MCF 10A (cell line): Measurements from ENCODE around the gene PIEZO2. TPM values are rescaled to one million over a fixed set of nuclear protein-coding genes. Genes with fewer than 3 reads are reported as not detected.
A peak's percentile ranks its signal among the peaks of the same experiment; 100 is the strongest.

Experiments used
- BruUV-seq: library from RNA; stranded (reverse); fragments of 400-500 nt; replicated peaks from 2 replicates; lab custom pipeline; 2021; lab: Mats Ljungman, UMichigan
- CTCF ChIA-PET: fragments of 300-600 bp; sonication (Branson Sonifier 250); formaldehyde crosslinking; extraction: SDS; loops from one replicate; lab custom pipeline; 2021; ENCODE audit warnings: antibody characterized with exemption, inconsistent platforms; lab: Yijun Ruan, JAX
- POLR2A ChIA-PET: fragments of 300-600, 350-650 bp; sonication (Branson Sonifier 250); formaldehyde crosslinking; extraction: SDS; loops from one replicate; lab custom pipeline; 2020; ENCODE audit warnings: antibody characterized with exemption, inconsistent platforms; lab: Yijun Ruan, JAX
- DNase-seq: peaks from one replicate; pipeline ENCODE4 v3.0.0-alpha.2; 2018; ENCODE audit not compliant: unreplicated experiment
- H3K27ac Mint-ChIP-seq: one replicate; pipeline ENCODE4 v1.8.0; 2022; ENCODE audit warnings: mild to moderate bottlenecking, low read depth, mixed read lengths; ENCODE audit not compliant: unreplicated experiment
- H3K27me3 Mint-ChIP-seq: one replicate; pipeline ENCODE4 v1.8.0; 2022; ENCODE audit warnings: mixed read lengths; ENCODE audit not compliant: insufficient read depth, unreplicated experiment
- H3K36me3 Mint-ChIP-seq: one replicate; pipeline ENCODE4 v1.8.0; 2022; ENCODE audit warnings: mild to moderate bottlenecking, moderate library complexity, mixed read lengths; ENCODE audit not compliant: insufficient read depth, unreplicated experiment
- H3K4me1 Mint-ChIP-seq: one replicate; pipeline ENCODE4 v1.8.0; 2022; ENCODE audit warnings: mixed read lengths; ENCODE audit not compliant: insufficient read depth, unreplicated experiment
- H3K4me3 Mint-ChIP-seq: one replicate; pipeline ENCODE4 v1.8.0; 2022; ENCODE audit warnings: mild to moderate bottlenecking, moderate library complexity, mixed read lengths; ENCODE audit not compliant: unreplicated experiment
- H3K9me3 Mint-ChIP-seq: one replicate; pipeline ENCODE4 v1.8.0; 2022; ENCODE audit warnings: mixed read lengths; ENCODE audit not compliant: unreplicated experiment
- CTCF ChIP-seq: fragments of 200-600 bp; IDR thresholded peaks from one replicate; pipeline ENCODE4 v1.8.0; 2022; ENCODE audit warnings: antibody characterized with exemption, mild to moderate bottlenecking; ENCODE audit not compliant: unreplicated experiment
- intact Hi-C: fragments of 100-400 bp; cut with micrococcal nuclease; formaldehyde crosslinking; loops from 2 replicates; pipeline ENCODE4 v1.14.1; 2022
- total RNA-seq: library from RNA; stranded (reverse); gene quantifications from 2 replicates; pipeline ENCODE4 v1.2.3, GENCODE V29; 2022

The PIEZO2 gene
- total RNA-seq, 1 experiment from 2014 or later: 0.49 TPM

DNA sequence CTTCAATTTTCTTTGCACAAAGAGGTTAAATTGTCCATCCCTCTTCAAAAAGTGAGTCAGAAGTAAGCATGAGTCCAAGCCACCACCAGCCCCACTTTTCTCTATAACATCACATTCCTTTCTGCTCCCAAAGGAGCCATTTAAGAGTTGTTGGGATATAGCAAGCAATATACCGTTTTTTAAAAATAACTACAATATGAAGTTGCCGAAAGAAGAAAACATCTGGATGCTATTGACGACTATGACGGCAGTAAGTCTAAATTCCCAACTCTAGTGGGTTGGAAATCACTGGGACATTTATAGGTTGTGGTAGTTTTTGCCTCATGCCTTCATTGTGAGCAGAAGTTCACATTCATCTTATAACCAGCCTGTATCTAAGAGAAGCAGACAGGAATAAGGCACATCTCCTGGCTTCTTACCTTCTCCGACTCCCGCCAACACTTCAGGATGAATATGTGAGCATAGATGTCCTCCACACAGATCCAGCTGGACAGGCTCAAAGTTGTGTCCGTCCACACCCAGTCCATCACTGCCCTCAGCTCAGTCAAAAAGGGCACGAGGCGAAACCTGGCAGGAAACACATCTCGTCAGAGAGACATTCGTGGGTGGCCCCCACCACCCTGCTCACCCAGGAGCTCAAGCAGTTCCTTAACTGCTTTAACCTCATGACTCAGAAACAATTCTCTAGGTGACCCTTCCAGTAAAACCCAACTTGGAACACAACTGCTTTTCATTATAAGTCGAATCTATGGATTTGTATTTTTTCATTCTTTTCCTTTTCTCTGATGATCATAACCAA is 459.9 kb downstream of the PIEZO2 start:
- BruUV-seq: no TSS peak
- POLR2A ChIA-PET: no interaction called here
- no peaks in the 10 kb centered on the region for H3K27me3 Mint-ChIP-seq
- H3K9me3 Mint-ChIP-seq: no peaks in the 10 kb centered on the region
- DNase-seq: no peak
- intact Hi-C loops: no loop called here
- CTCF ChIA-PET: interaction anchor here (1.1 kb wide), 1 partner anchor 126 kb away, joined by 3 read pairs; no protein-coding TSS in a partner anchor
- H3K4me1 Mint-ChIP-seq: peaks cover 24% of the 10 kb centered on the region
- H3K4me3 Mint-ChIP-seq: no peak overlapping the region
- H3K27ac Mint-ChIP-seq: peak overlapping the region; percentile 36
- H3K36me3 Mint-ChIP-seq: peaks cover 9% of the 10 kb centered on the region
- TF ChIP-seq CTCF: no peak

- DNase-seq: no peak
- POLR2A ChIA-PET: no interaction called here
- no peak overlapping the region for H3K4me3 Mint-ChIP-seq
- CTCF ChIA-PET: interaction anchor here (0.6 to 1.0 kb wide), 2 partner anchors 104 to 129 kb away, joined by 3 to 4 read pairs; no protein-coding TSS in a partner anchor
- H3K9me3 Mint-ChIP-seq: no peaks in the 10 kb centered on the region
- H3K36me3 Mint-ChIP-seq: peaks cover 9% of the 10 kb centered on the region
- intact Hi-C loops: no loop called here
- no peaks in the 10 kb centered on the region for H3K27me3 Mint-ChIP-seq
- H3K4me1 Mint-ChIP-seq: peaks cover 24% of the 10 kb centered on the region
- BruUV-seq: no TSS peak
- no peak for TF ChIP-seq CTCF
- H3K27ac Mint-ChIP-seq: no peak overlapping the region
Observed at GRCh38 chr18:10688766-10689165, 460.6 kb downstream of the PIEZO2 start.

- Mint-ChIP-seq H3K27ac (peak overlapping the region; percentile 37), H3K36me3 (peaks cover 9% of the 10 kb centered on the region), H3K4me3 (no peak overlapping the region), H3K9me3 (no peaks in the 10 kb centered on the region), H3K4me1 (peaks cover 19% of the 10 kb centered on the region), H3K27me3 (no peaks in the 10 kb centered on the region)
- DNase-seq: peak; percentile 60
- no peak for TF ChIP-seq CTCF
- POLR2A ChIA-PET: no interaction called here
- intact Hi-C loops: no loop called here
- CTCF ChIA-PET: interaction anchor here (0.9 kb wide), 1 partner anchor 124 kb away, joined by 4 read pairs; no protein-coding TSS in a partner anchor
- BruUV-seq: no TSS peak
Observed at GRCh38 chr18:10687161-10687925, 462.0 kb downstream of the PIEZO2 start.

- Mint-ChIP-seq H3K27ac (no peak overlapping the region), H3K9me3 (no peaks in the 10 kb centered on the region), H3K4me3 (no peak overlapping the region), H3K4me1 (peaks cover 21% of the 10 kb centered on the region), H3K27me3 (no peaks in the 10 kb centered on the region), H3K36me3 (peaks cover 9% of the 10 kb centered on the region)
- ChIA-PET POLR2A (interaction anchor here (1.0 kb wide), 1 partner anchor 60 kb away, joined by 3 read pairs; no protein-coding TSS in a partner anchor), CTCF (interaction anchor here (0.9 to 1.4 kb wide), 2 partner anchors 9 to 123 kb away, joined by 4 read pairs; no protein-coding TSS in a partner anchor)
- no TSS peak for BruUV-seq
- TF ChIP-seq CTCF: no peak
- no peak for DNase-seq
- intact Hi-C loops: no loop called here
Observed at GRCh38 chr18:10686308-10686707, 463.1 kb downstream of the PIEZO2 start.
